ENCODE measurements around the gene CHCHD5.
"Not testable (repeated sequence)": the region's sequence is repeated elsewhere in the genome, so short reads cannot be mapped to it uniquely, and the experiment has no call there.

CHCHD5 gene

GRCh38 chr2:112584134-112584890 is at the start of gene CHCHD5:
Gene CHCHD5, plus strand, starts transcription at chr2:112584609. Its CDS starts 39 bp downstream, at chr2:112584648.
- DNase-seq: no peak

- DNase-seq: no peak
These were observed 49.6 kb upstream of the CHCHD5 start for GRCh38 chr2:112534826-112535225.

- not testable (repeated sequence) for DNase-seq
These were observed 47.7 kb upstream of the CHCHD5 start for GRCh38 chr2:112536665-112537064.

GRCh38 chr2:112539306-112539705 is 45.1 kb upstream of the CHCHD5 start:
- no peak for DNase-seq

- DNase-seq: no peak
These were observed 43.5 kb upstream of the CHCHD5 start for GRCh38 chr2:112540906-112541305.

- peak; percentile 91 for DNase-seq
These were observed 42.9 kb upstream of the CHCHD5 start for GRCh38 chr2:112541315-112542122.

- peak; percentile 91 for DNase-seq
These were observed 42.1 kb upstream of the CHCHD5 start, which contains the start of gene POLR1B for GRCh38 chr2:112542123-112542983. Gene POLR1B, plus strand, starts transcription at chr2:112542465. Its CDS starts 30 bp downstream, at chr2:112542495.

- peak; percentile 67 for DNase-seq
These were observed 41.3 kb upstream of the CHCHD5 start for GRCh38 chr2:112542984-112543661.

GRCh38 chr2:112547333-112547732 is 37.1 kb upstream of the CHCHD5 start:
- DNase-seq: no peak

- no peak for DNase-seq
These were observed 35.4 kb upstream of the CHCHD5 start for GRCh38 chr2:112548980-112549379.

GRCh38 chr2:112566104-112566503 is 18.3 kb upstream of the CHCHD5 start:
- DNase-seq: no peak

GRCh38 chr2:112566508-112566907 is 17.9 kb upstream of the CHCHD5 start:
- DNase-seq: not testable (repeated sequence)

- no peak for DNase-seq
These were observed 12.4 kb upstream of the CHCHD5 start for GRCh38 chr2:112572005-112572404.

GRCh38 chr2:112577756-112578155 is 6.7 kb upstream of the CHCHD5 start:
- no peak for DNase-seq

GRCh38 chr2:112579241-112579640 is 5.2 kb upstream of the CHCHD5 start:
- no peak for DNase-seq

GRCh38 chr2:112580084-112580483 is 4.3 kb upstream of the CHCHD5 start:
- DNase-seq: no peak

- peak; percentile 80 for DNase-seq
These were observed 2.1 kb upstream of the CHCHD5 start for GRCh38 chr2:112582314-112582746.

- DNase-seq: no peak
These were observed 794 bp upstream of the CHCHD5 start for GRCh38 chr2:112583497-112584133.

- no peak for DNase-seq
These were observed 462 bp downstream of the CHCHD5 start for GRCh38 chr2:112584891-112585250.

- no peak for DNase-seq
These were observed 991 bp downstream of the CHCHD5 start for GRCh38 chr2:112585400-112585799.

GRCh38 chr2:112585873-112586464 is 1.6 kb downstream of the CHCHD5 start:
- no peak for DNase-seq

Measured in NCI-H82 (cell line).